HG02678 (cell line): ENCODE data around the gene SKOR1.

Experiments
- ATAC-seq: cut with Tn5 transposase; IDR thresholded peaks from one replicate; pipeline ENCODE4 v1.9.1; 2021; ENCODE audit warnings: mild to moderate bottlenecking, moderate library complexity; ENCODE audit not compliant: unreplicated experiment

The SKOR1 gene

GRCh38 chr15:67815036-67815592 lies 10.2 kb upstream of the SKOR1 start:
- ATAC-seq = no peak

- ATAC-seq = no peak
Measured at GRCh38 chr15:67816668-67817067, 8.6 kb upstream of the SKOR1 start.

DNA sequence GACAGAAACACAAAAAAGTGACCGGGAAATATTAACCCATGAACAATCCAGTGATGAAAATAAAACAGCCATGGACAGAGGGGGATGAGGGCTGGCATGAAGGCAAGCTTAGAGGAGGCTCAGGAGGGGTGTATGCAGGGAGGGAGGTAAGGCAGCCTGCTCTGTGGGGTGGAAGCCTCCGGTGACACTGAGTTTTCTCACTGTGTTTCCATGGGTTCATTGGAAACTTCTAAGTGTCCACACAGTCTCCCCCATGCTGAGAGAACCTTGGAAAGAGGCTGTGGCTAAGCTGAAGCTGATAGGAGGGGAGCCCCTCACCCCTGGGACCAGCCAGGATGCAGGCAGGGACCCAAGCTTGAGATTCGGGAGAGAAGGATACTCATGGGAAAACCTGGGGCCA lies 6.8 kb upstream of the SKOR1 start:
- no peak for ATAC-seq

DNA sequence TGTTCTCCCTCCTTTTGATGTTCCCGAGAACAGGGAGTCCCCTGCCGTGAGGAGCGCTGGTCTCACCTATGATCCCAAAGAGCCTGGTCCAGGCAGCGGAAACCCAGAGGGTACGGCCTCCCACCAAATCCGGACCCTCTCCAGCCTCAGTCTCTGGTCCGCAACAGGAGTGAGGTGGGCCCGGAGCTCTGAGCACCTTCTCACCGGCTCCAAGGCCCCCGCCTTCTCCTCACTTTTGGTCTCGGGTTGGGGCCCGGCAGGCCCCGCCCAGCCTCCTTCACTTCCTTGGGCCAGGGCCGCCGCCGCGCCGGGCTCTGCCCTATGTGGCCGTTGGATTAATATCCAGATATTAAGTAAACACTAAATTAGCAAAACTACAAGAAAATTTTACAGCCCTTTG lies 5.7 kb upstream of the SKOR1 start:
- ATAC-seq = no peak

GRCh38 chr15:67820122-67820991 lies 5.0 kb upstream of the SKOR1 start:
- no peak for ATAC-seq

- no peak for ATAC-seq
Measured at GRCh38 chr15:67820992-67821783, 4.1 kb upstream of the SKOR1 start.

GRCh38 chr15:67821784-67822440 lies 3.4 kb upstream of the SKOR1 start:
- ATAC-seq = no peak

DNA sequence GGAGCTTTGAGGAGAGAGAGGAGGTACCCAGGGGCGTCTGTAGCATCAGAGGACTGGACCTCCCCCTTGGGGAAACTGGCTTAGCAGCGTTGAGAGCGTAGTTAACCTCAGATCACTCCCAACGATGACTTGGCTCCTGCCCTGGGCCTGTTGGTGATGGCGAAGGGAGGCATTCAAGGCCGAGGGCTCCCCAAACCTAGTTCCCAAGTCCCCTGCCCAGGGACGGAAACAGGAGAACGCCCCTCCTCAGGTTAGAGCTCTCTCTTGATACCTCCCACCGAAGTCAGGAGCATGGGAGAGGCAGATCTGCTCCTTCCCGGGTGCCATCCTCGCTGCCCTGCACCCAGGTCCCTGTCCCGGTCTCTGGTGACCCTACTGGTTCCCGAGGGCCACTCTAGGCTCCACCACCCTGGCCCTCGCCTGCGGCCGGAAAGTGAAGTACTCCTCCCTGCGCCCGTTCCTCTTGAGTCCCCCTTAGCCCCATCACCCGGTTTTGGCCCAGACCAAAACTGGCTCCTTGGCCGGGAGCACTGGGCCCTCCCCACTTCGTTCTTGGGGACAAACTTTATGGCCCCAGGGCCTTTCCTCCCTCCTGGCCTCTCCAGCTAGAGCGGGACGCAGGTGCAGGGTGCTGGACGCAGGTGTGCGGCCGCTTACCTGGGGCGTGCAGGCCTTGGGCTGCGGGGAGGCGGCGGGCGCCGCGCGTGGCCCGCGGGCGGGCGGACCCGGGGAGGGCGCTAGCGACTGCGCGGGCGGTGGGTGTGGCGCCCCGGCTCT lies 2.6 kb upstream of the SKOR1 start:
- no peak for ATAC-seq

- no peak for ATAC-seq
Measured at GRCh38 chr15:67823314-67824196, 1.8 kb upstream of the SKOR1 start.

- ATAC-seq = no peak
Measured at GRCh38 chr15:67824197-67824968, 926 bp upstream of the SKOR1 start.

GRCh38 chr15:67825881-67826716 lies 790 bp downstream of the SKOR1 start:
- ATAC-seq = no peak

GRCh38 chr15:67826717-67827561 lies 1.6 kb downstream of the SKOR1 start:
- no peak for ATAC-seq

- ATAC-seq = no peak
Measured at GRCh38 chr15:67827562-67828277, 2.4 kb downstream of the SKOR1 start.

GRCh38 chr15:67828278-67828968 lies 3.1 kb downstream of the SKOR1 start:
- ATAC-seq = no peak

- ATAC-seq = no peak
Measured at GRCh38 chr15:67828969-67829646, 3.8 kb downstream of the SKOR1 start.
